ENCODE measurements around the gene ROPN1B.

DNA sequence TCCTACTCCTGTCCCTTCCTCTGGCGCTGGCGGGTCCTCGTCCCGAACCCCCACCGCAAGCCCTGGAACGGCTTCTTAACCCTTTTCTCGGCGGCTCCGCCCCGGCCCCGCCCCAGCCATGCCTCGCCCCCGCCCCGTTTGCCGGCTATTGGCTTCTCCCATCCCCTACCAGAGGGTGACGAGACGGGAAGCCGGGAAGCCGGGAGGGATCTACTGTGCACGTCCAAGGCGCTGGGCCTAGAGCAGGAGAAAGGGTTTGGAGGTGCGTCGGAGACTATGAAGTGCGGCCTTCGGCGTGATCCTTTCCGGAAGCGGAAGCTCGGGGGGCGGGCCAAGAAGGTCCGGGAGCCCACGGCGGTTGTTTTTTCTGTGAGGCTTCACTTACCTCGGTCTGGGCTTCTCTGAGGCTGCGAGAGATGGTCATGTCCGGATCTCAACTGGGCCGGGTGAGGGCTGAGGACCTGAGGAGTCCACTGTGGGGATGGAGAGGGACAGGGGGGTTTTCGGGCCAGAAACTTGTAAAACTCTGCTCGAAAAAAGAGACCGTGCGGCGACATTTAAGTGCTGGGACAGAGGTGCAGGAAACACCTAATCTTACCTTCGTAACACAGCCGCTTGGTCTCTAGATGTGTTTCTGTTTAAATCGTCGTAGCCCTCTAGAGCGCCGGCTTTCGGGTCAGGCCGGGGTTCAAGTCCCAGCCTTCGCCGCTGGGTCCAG, 21.4 kb downstream of the ROPN1B start:
- TF ChIP-seq, protein P1, sequence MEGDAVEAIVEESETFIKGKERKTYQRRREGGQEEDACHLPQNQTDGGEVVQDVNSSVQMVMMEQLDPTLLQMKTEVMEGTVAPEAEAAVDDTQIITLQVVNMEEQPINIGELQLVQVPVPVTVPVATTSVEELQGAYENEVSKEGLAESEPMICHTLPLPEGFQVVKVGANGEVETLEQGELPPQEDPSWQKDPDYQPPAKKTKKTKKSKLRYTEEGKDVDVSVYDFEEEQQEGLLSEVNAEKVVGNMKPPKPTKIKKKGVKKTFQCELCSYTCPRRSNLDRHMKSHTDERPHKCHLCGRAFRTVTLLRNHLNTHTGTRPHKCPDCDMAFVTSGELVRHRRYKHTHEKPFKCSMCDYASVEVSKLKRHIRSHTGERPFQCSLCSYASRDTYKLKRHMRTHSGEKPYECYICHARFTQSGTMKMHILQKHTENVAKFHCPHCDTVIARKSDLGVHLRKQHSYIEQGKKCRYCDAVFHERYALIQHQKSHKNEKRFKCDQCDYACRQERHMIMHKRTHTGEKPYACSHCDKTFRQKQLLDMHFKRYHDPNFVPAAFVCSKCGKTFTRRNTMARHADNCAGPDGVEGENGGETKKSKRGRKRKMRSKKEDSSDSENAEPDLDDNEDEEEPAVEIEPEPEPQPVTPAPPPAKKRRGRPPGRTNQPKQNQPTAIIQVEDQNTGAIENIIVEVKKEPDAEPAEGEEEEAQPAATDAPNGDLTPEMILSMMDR (IDR thresholded peaks at IDR 0.05) = no peak
- peak in 2 of 4 donors; percentile 58 to 65 for TF ChIP-seq POLR2A (IDR thresholded peaks at IDR 0.05)

Data from esophagus squamous epithelium (tissue), 4 donors.